H1 (cell line): ENCODE data around the gene OVCA2. TPM values are rescaled to one million over a fixed set of nuclear protein-coding genes. Genes with fewer than 3 reads are reported as not detected.

Source experiments
- CTCF ChIA-PET: fragments of 300-600 bp; sonication (Branson Sonifier 250); formaldehyde crosslinking; loops from one replicate; lab custom pipeline; 2021; ENCODE audit not compliant: partially characterized antibody; lab: Charles Lee
- POLR2A ChIA-PET: fragments of 300-600 bp; sonication (Branson Sonifier 250); formaldehyde crosslinking; loops from one replicate; lab custom pipeline; 2021; ENCODE audit warnings: inconsistent platforms; ENCODE audit not compliant: partially characterized antibody; lab: Charles Lee
- DNase-seq, 2 experiments: peaks; one replicate each; pipeline versions ENCODE4 v3.0.0 to v3.0.0-alpha.2; 2010 to 2022; ENCODE audit warnings: low spot score in 2 of 2, low read depth in 1 of 2, mixed read lengths in 1 of 2
- FAIRE-seq: peaks from 2 replicates; lab custom pipeline; 2011; peaks lifted over from hg19 to GRCh38; lab: Jason Lieb, UNC
- H2AFZ ChIP-seq: 2 replicates; pipeline ENCODE4 v1.8.1; 2012; ENCODE audit warnings: low read length, inconsistent platforms
- H2AK5ac ChIP-seq: 2 replicates; pipeline ENCODE4 v1.6.1; 2013; ENCODE audit warnings: low read depth, low read length
- H2BK120ac ChIP-seq: replicated peaks from 2 replicates; pipeline ENCODE3; 2013; ENCODE audit warnings: low read depth, low read length, inconsistent platforms
- H2BK12ac ChIP-seq: 2 replicates; pipeline ENCODE4 v1.6.1; 2013; ENCODE audit warnings: low read depth, low read length
- H2BK15ac ChIP-seq: 2 replicates; pipeline ENCODE4 v1.6.1; 2013; ENCODE audit warnings: low read length
- H2BK20ac ChIP-seq: 2 replicates; pipeline ENCODE4 v1.6.1; 2013; ENCODE audit warnings: low read length
- H2BK5ac ChIP-seq: 2 replicates; pipeline ENCODE4 v1.6.1; 2013; ENCODE audit warnings: low read depth, low read length
- H3K14ac ChIP-seq: 2 replicates; pipeline ENCODE4 v1.6.1; 2013; ENCODE audit warnings: inconsistent platforms; ENCODE audit not compliant: insufficient read length
- H3K18ac ChIP-seq: 2 replicates; pipeline ENCODE4 v1.6.1; 2013; ENCODE audit warnings: low read length; ENCODE audit errors: extremely low read depth
- H3K23ac ChIP-seq: 2 replicates; pipeline ENCODE4 v1.6.1; 2013; ENCODE audit warnings: inconsistent platforms; ENCODE audit not compliant: insufficient read length
- H3K23me2 ChIP-seq: 2 replicates; pipeline ENCODE4 v1.6.1; 2013; ENCODE audit warnings: low read depth, low read length
- H3K27ac ChIP-seq: 2 replicates; pipeline ENCODE4 v1.6.1; 2011; ENCODE audit warnings: low read depth, low read length, inconsistent platforms
- H3K27me3 ChIP-seq, 4 experiments: replicated peaks in 1 of 4; 1 replicate in 1 of 4; 2 replicates in 3 of 4; pipeline versions ENCODE4 v1.6.1 to v1.8.1; 2011 to 2013; ENCODE audit warnings: low read length in 3 of 4, mild to moderate bottlenecking in 3 of 4, inconsistent platforms in 2 of 4, mixed read lengths in 2 of 4, moderate library complexity in 1 of 4; ENCODE audit not compliant: control insufficient read depth in 3 of 4, insufficient read depth in 3 of 4; ENCODE audit errors: extremely low read depth in 1 of 4
- H3K36me3 ChIP-seq, 4 experiments: 2 replicates each; pipeline versions ENCODE4 v1.6.1 to v1.8.1; 2011 to 2013; ENCODE audit warnings: mild to moderate bottlenecking in 4 of 4, low read length in 3 of 4, moderate library complexity in 2 of 4, control low read depth in 1 of 4, inconsistent platforms in 1 of 4; ENCODE audit not compliant: insufficient read depth in 4 of 4, control insufficient read depth in 2 of 4
- H3K4ac ChIP-seq: replicated peaks from 2 replicates; pipeline ENCODE3; 2013; ENCODE audit warnings: low read length, low read depth, mixed read lengths, inconsistent platforms; ENCODE audit not compliant: insufficient read length
- H3K4me1 ChIP-seq, 4 experiments: replicated peaks in 1 of 4; 1 replicate in 1 of 4; 2 replicates in 3 of 4; pipeline versions ENCODE4 v1.6.1 to v1.8.1; 2011 to 2013; ENCODE audit warnings: low read length in 3 of 4, inconsistent platforms in 2 of 4, mixed read lengths in 1 of 4; ENCODE audit not compliant: insufficient read depth in 4 of 4, control insufficient read depth in 3 of 4
- H3K4me2 ChIP-seq, 2 experiments: 2 replicates each; pipeline versions ENCODE4 v1.6.1 to v1.8.1; 2011 to 2013; ENCODE audit warnings: low read depth in 2 of 2, low read length in 2 of 2, control low read depth in 1 of 2, inconsistent platforms in 1 of 2, mild to moderate bottlenecking in 1 of 2; ENCODE audit not compliant: insufficient read depth in 1 of 2
- H3K4me3 ChIP-seq, 4 experiments: fragments of 200-600, 300-600 bp in 1 of 4; sonication (generic), shearing (Covaris generic), sonication (Bioruptor Twin) in 1 of 4; 2 replicates each; pipeline versions ENCODE4 v1.5.1 to v1.8.1; 2011 to 2016; ENCODE audit warnings: low read length in 4 of 4, low read depth in 3 of 4, control low read depth in 2 of 4, inconsistent platforms in 2 of 4, mild to moderate bottlenecking in 2 of 4, mixed read lengths in 1 of 4, moderate library complexity in 1 of 4; ENCODE audit not compliant: insufficient read depth in 2 of 4; ENCODE audit errors: extremely low read depth in 1 of 4
- H3K56ac ChIP-seq: replicated peaks from 2 replicates; pipeline ENCODE3; 2013; ENCODE audit warnings: low read depth, mild to moderate bottlenecking, mixed read lengths, low read length, inconsistent platforms; ENCODE audit not compliant: insufficient read length
- H3K79me1 ChIP-seq: 2 replicates; pipeline ENCODE4 v1.6.1; 2013; ENCODE audit warnings: low read depth, low read length, control low read depth
- H3K79me2 ChIP-seq, 2 experiments: 2 replicates each; pipeline versions ENCODE4 v1.6.1 to v1.8.1; 2012 to 2013; ENCODE audit warnings: low read length in 2 of 2, mild to moderate bottlenecking in 2 of 2, inconsistent platforms in 1 of 2; ENCODE audit not compliant: insufficient read depth in 2 of 2, control insufficient read depth in 1 of 2
- H3K9ac ChIP-seq, 4 experiments: replicated peaks in 1 of 4; 1 replicate in 1 of 4; 2 replicates in 3 of 4; pipeline versions ENCODE4 v1.6.1 to v1.8.1; 2011 to 2013; ENCODE audit warnings: low read depth in 3 of 4, low read length in 3 of 4, control low read depth in 2 of 4, mild to moderate bottlenecking in 2 of 4, moderate library complexity in 2 of 4, inconsistent platforms in 1 of 4; ENCODE audit errors: extremely low read depth in 1 of 4
- H3K9me3 ChIP-seq, 2 experiments: 2 replicates each; pipeline versions ENCODE4 v1.6.1 to v1.8.1; 2012 to 2013; ENCODE audit warnings: mild to moderate bottlenecking in 2 of 2, moderate library complexity in 2 of 2, control low read depth in 1 of 2, inconsistent platforms in 1 of 2, low read depth in 1 of 2, low read length in 1 of 2, mixed read lengths in 1 of 2; ENCODE audit not compliant: insufficient read depth in 2 of 2
- H4K20me1 ChIP-seq, 2 experiments: replicated peaks in 1 of 2; 2 replicates each; pipeline versions ENCODE3 to v1.8.1; 2011 to 2013; ENCODE audit warnings: inconsistent platforms in 2 of 2, low read length in 2 of 2, mild to moderate bottlenecking in 1 of 2; ENCODE audit not compliant: insufficient read depth in 2 of 2, control insufficient read depth in 1 of 2
- H4K5ac ChIP-seq: 2 replicates; pipeline ENCODE4 v1.6.1; 2013; ENCODE audit warnings: low read length, low read depth, mixed read lengths, inconsistent platforms; ENCODE audit not compliant: insufficient read length
- H4K8ac ChIP-seq: 2 replicates; pipeline ENCODE4 v1.8.0; 2013; ENCODE audit warnings: mild to moderate bottlenecking, moderate library complexity, low read length, inconsistent platforms; ENCODE audit not compliant: insufficient read depth; ENCODE audit errors: extremely low read depth
- H4K91ac ChIP-seq: replicated peaks from 2 replicates; pipeline ENCODE3; 2013; ENCODE audit warnings: low read length, mixed read lengths, inconsistent platforms; ENCODE audit not compliant: insufficient read length
- CBX5 ChIP-seq: fragments of 300-800, 300-1000 bp; sonication (generic); IDR thresholded peaks from 2 replicates; pipeline ENCODE4 v1.7.1; 2016; ENCODE audit warnings: antibody characterized with exemption, low read length, low read depth
- CEBPB ChIP-seq: IDR thresholded peaks from 2 replicates; pipeline ENCODE4 v1.6.1; 2012; ENCODE audit warnings: low read depth, low read length
- EZH2 ChIP-seq: fragments of 200-600 bp; sonication (generic); IDR thresholded peaks from 2 replicates; pipeline ENCODE4 v1.7.1; 2012; ENCODE audit warnings: low read depth, mild to moderate bottlenecking, moderate library complexity, low read length, inconsistent platforms; ENCODE audit not compliant: severe bottlenecking
- POU5F1 ChIP-seq: IDR thresholded peaks from 2 replicates; pipeline ENCODE4 v1.6.1; 2011; ENCODE audit warnings: low read depth, mild to moderate bottlenecking, low read length, moderate library complexity
- SP4 ChIP-seq: IDR thresholded peaks from 2 replicates; pipeline ENCODE4 v1.6.1; 2012; ENCODE audit warnings: low read length, inconsistent platforms
- TBP ChIP-seq: IDR thresholded peaks from 2 replicates; pipeline ENCODE4 v1.6.1; 2011; ENCODE audit warnings: low read depth, low read length, improper control_type of control experiment
- WGBS, 2 experiments: shearing (Covaris generic) in 1 of 2; methylation state at CpG; one replicate each; pipeline versions ENCODE4 v1.1.6 to v1.1.7; 2013 to 2015; ENCODE audit warnings: low lambda C conversion rate in 2 of 2, mixed read lengths in 2 of 2, inconsistent platforms in 1 of 2, low coverage in 1 of 2, missing lambda C conversion rate in 1 of 2; ENCODE audit not compliant: insufficient replicate concordance in 2 of 2, insufficient coverage in 1 of 2, insufficient read length in 1 of 2; ENCODE audit errors: extremely low coverage in 1 of 2, missing lambda C conversion rate in 1 of 2; 5-methylcytosine and 5-hydroxymethylcytosine counted together
- polyA plus RNA-seq, 7 experiments: library from polyadenylated mRNA; depleted of rRNA in 3 of 7; stranded (reverse) in 5 of 7; unstranded in 2 of 7; fragments of >200 nt in 5 of 7; fragments of 200-250 nt in 2 of 7; gene quantifications; 1 replicate in 5 of 7; 2 replicates in 1 of 7; 4 replicates in 1 of 7; pipeline versions ENCODE4 v1.2.1 to v1.2.3, GENCODE V29; 2011 to 2013; ENCODE audit warnings: missing spikeins in 2 of 7, mixed read lengths in 2 of 7
- total RNA-seq: library from RNA; stranded (reverse); fragmentation: NEBNext Ultra II Directional; extraction: Animal tissue kit (Norgen Biotek cat#: 25700); gene quantifications from 2 replicates; pipeline ENCODE4 v1.2.1, GENCODE V29; 2021

The OVCA2 gene
- total and polyA plus RNA-seq, 2 of the 8 experiments (the other 6 are each of a cell fraction or from before 2014, with no cell fraction given), result 15.3 to 37.0 TPM

DNA sequence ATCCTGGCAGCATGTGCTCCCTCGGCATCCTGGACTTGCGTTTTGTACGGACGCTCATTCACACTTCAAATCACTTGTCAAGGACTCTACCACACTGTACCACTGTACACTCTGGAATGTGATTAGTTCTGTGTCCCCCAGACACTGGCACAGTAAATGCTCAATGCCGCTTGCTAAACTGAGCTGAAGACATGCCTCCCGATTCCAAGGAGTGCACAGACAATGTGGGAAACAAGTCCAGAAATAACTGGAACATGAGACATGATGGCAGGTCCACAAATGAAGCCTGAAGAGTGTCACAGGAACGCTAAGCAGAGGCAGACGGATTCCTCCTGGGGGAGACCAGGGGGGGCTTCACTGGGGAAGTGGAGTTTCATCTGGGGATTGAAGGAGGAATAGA is 35.2 kb downstream of the OVCA2 start:
- no peak overlapping the region for H3K4ac ChIP-seq
- no peak overlapping the region for H2BK12ac ChIP-seq
- no peak for FAIRE-seq
- H3K36me3 ChIP-seq, result peaks cover 0 to 7% (median 4%) of the 10 kb centered on the region in 4 experiments; a peak in 6 of 8 replicates
- no peaks in the 10 kb centered on the region for H4K20me1 ChIP-seq
- no peaks in the 10 kb centered on the region for H3K9me3 ChIP-seq
- no peak overlapping the region for H3K4me3 ChIP-seq
- H3K18ac ChIP-seq, result no peak overlapping the region
- H4K8ac ChIP-seq, result no peak overlapping the region
- TF ChIP-seq EZH2 (no peak), POU5F1 (no peak), TBP (no peak), SP4 (no peak), CEBPB (no peak), CBX5 (no peak)
- H3K27me3 ChIP-seq, result no peaks in the 10 kb centered on the region
- no peak overlapping the region for H3K23ac ChIP-seq
- H3K14ac ChIP-seq, result no peak overlapping the region
- no peak overlapping the region for H2BK15ac ChIP-seq
- no peak overlapping the region for H4K91ac ChIP-seq
- H2BK120ac ChIP-seq, result no peak overlapping the region
- WGBS, 2 experiments, result 94% methylated on average over 8 of the region's 8 CpGs; no CpG with 5 or more reads in 1 of the 2 experiments
- no peak overlapping the region for H3K56ac ChIP-seq
- CTCF ChIA-PET, result interaction anchor here (0.9 to 11.7 kb wide), 6 partner anchors 12 to 168 kb away, joined by 3 to 122 read pairs (median 10); partner anchors contain the start of gene HIC1
- no peak overlapping the region for H2BK5ac ChIP-seq
- no peak overlapping the region for H2AFZ ChIP-seq
- no peak overlapping the region for H3K4me2 ChIP-seq
- no peaks in the 10 kb centered on the region for H3K79me1 ChIP-seq
- H3K23me2 ChIP-seq, result no peaks in the 10 kb centered on the region
- H3K4me1 ChIP-seq, result peaks cover 0 to 7% (median 2%) of the 10 kb centered on the region in 4 experiments; a peak in 4 of 7 replicates
- H3K79me2 ChIP-seq, result no peaks in the 10 kb centered on the region
- H2AK5ac ChIP-seq, result no peak overlapping the region
- H3K27ac ChIP-seq, result no peak overlapping the region
- H3K9ac ChIP-seq, result no peak overlapping the region
- POLR2A ChIA-PET, result interaction anchor here (1.2 kb wide), 1 partner anchor 9 kb away, joined by 4 read pairs; no protein-coding TSS in a partner anchor
- no peak overlapping the region for H2BK20ac ChIP-seq
- no peak overlapping the region for H4K5ac ChIP-seq
- DNase-seq, result no peak
